GM21723 (cell line): Measurements from ENCODE around the gene TFF2.

Source experiments
- ATAC-seq: cut with Tn5 transposase; IDR thresholded peaks from one replicate; pipeline ENCODE4 v1.9.1; 2021; ENCODE audit warnings: mild to moderate bottlenecking, moderate library complexity; ENCODE audit not compliant: unreplicated experiment

TFF2 gene

DNA sequence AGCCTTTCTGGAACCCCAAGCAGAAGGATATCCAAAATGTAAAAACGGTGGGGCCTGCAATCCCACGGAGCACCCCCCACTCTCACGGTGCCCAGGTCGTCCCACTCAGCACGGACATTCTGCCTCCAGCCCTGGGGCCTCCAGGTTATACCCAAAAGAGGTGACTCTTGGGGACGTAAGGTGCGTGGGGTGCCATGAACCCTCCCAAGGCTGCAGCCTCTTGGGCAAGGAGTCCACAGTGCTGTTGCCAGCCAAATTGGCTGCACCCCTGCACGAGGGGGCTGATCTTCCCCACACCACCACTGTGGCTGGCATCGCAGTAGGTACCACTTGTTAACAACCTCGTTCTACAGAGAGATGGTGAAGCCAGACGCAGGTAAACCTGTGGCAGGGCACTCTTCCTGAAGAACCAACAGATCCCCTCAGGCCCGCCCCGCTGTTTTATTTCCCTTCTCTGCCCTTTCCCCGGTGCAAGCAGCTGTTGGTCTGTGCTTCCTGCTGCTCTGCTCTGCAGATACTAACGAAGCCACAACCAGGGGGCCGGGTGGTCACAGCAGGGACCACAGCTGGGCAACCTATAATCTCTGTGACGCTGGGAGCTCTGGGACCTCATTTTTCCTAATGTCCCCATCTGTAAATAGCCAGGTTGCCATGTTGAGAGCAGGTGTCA, 44.3 kb downstream of the TFF2 start:
- no peak for ATAC-seq

DNA sequence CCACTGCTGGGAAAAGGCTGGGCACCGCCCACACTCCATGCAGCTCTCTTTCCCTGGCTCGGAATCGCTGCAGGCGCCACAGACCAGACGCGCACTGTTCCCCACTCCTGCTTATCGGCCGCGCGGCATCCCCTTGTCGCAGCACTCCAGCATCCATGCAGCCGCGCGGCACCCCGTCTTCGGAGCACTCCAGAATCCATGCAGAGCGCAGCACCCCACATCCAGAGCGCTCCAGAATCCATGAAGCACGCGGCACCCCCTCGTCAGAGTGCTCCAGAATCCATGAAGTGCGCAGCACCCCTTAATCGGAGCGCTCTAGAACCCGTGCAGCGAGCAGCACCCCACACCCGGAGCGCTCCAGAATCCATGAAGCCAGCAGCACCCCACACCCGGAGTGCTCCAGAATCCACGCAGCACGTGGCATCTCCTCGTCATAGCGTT, 45.1 kb downstream of the TFF2 start:
- ATAC-seq, result no peak

DNA sequence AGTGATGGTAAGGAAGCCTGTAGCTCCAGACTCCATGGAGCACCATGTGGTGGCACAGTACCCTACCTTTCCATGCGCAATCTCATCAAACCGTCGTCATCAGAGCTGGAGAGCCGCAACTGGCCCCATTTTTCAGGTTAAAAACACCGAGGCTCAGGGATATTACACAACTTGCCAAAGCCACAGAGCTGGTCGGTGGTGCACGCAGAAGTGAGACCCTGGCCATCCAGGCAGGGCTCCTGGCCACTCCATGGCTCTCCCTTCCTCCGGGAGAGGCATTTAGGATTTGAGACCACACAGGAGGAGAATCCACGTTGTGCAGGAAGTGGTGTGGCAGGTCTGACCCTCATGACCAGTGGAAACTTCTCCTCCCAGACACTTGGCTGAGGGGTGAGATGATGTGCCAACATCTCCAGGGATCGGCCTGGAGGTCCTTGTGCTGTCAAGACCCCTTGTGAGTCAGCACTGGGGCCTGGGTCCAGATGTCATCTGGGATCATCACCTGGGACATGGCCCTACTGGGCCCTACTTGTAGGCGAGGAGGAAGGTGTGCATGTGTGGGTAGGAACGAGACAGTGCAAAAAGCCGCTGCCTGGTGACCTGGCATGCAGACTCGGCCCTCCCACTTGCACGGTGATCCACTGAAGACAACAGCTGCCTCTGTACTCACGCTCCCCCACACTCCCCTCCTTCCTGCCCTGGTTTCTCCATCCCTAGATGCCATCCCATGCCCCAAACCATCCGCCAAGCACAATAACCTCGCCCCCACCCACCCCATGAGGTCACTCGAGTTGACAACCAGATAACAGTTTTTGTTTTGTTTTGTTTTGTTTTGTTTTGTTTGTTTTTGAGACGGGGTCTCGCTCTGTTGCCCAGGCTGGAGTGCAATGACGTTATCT, 46.0 kb downstream of the TFF2 start:
- no peak for ATAC-seq

DNA sequence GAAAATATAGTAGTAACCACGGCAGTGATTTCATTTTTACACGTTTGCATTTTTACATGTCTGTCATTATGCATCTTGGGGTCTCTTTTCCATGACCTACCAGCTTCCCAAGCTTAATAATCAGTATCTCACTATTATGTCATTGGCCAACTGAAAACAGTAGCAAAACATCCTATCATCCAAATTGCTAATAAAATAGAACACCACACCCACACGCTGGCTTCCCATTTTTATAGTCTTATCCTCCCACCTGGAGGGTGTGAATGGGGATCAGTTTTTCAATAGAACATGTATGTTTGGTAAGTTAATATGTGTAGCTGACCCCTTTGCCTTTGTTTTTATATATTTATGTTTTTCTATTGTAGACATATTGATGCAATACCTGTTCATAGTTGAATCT, 47.4 kb downstream of the TFF2 start:
- ATAC-seq, result no peak

DNA sequence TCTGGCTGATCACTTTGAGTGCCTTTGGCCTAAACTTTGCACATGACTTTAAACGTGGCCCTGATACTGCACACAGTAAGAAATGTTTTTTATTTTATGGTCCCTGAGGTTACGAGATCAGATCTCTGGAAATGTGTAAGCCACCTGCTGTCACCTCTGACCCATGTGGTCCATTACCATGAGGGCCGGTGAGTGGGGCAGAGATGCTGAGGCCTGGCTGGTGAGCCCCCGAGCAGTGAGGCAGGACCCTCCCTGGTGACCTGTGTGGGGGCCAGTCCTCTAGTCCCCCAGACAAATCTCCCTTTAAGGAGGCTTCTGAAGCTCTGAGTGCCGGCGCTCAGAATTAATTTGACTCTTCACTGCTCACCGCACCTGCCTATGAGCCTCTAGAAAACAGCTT, 48.0 kb downstream of the TFF2 start:
- no peak for ATAC-seq

DNA sequence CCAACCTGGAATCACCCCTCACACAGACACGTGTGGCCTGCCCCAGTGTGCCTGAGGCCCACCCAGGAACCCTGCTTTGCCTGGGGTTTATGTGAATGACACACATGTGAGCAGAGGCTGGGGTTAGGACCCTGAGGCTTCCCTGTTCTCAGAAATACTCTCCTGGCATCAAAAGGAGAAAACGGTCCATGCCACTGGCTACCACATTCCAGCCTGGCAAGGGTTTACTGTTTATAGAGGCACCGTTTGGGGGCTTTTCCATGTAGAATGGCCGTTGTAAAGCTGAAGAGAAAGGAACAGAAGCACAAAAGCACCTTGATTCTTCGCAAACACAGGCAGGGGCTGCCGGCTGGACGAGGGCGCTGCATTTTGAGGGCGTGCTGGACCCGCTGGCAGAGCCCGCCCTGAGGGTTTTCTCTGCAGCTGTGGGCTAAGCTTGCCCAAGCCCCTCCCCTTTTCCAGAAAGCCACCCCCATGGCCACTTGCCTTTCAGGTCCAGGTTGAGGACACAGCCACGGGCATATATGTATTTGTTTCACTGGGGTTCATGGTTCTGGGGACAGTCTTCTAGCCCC, 48.6 kb downstream of the TFF2 start:
- no peak for ATAC-seq

DNA sequence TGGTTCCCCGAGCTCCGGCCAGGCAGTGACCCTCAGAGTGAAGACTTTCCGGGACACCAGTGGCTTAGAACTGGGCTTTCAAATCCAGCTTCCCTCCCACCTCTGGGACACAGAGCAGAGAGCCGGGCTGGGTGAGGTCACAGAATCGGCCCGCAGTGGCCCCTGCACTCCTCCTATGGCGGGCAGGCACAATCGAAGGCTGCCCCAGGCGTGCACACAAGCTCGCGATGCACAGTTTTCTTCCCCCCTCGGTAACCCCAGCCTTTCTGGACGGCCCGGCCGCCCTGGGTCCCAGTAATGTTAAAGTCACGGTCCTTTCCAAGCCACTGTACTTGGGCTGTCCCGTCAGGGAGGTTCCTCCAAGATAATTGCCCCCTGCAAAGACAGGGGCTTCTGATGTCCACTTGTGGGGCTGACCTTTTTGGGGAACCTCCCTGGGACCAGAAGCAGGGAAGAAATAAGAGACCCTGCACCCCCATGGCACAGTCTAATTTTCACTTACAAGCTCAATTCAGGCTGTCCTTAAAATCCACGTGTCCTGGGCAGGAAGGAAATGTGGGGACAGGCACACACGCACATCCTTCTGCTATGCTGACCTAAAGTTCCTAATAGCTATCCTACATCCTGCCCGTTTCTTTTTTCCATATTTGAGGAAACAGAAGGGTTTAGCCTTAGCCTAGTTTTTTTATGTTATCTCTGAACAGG, 49.3 kb downstream of the TFF2 start:
- ATAC-seq, result no peak

DNA sequence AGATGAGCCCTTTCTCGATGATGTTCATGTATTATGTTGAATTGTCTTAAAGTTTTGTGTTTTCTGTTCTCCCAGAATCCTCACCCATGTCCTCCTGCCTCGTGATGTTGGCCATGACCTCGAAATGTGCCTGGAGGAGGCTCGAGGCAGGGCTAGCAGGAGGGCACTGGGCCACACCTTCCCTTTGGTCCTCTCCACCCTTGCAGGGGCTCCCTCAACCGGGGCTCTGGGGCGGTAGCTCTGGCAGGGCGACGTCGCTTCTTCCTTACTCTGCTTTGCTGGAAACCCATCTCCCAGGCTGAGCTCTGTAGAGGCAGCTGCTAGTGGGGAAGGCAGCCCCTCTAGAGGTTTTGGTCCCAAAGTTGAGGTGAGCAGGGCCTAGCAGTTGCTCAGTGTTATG, 49.8 kb downstream of the TFF2 start:
- ATAC-seq, result no peak

DNA sequence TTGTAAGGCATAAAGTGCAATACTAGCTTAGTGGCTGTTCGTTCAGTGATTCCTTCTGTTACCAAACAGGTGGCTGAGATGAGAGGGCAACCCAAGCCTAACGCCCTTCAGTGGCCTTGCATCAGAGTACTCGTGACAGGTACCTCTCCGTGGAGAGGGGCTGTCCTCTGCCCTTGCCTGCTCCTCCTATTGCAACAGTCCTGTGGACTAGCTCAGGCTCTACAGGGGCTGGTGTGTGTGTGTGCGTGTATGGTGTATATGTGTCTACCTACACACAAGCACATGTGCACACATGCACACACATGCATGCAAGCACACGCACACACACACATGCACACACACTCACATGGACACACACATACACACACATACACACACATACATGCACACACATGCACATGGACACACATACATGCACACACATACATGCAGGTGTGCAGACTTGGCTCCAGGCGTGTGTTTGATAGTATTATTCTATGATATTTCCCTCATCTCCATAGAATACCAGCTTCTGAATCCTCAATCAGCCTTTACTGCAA, 50.7 kb downstream of the TFF2 start:
- ATAC-seq, result no peak

DNA sequence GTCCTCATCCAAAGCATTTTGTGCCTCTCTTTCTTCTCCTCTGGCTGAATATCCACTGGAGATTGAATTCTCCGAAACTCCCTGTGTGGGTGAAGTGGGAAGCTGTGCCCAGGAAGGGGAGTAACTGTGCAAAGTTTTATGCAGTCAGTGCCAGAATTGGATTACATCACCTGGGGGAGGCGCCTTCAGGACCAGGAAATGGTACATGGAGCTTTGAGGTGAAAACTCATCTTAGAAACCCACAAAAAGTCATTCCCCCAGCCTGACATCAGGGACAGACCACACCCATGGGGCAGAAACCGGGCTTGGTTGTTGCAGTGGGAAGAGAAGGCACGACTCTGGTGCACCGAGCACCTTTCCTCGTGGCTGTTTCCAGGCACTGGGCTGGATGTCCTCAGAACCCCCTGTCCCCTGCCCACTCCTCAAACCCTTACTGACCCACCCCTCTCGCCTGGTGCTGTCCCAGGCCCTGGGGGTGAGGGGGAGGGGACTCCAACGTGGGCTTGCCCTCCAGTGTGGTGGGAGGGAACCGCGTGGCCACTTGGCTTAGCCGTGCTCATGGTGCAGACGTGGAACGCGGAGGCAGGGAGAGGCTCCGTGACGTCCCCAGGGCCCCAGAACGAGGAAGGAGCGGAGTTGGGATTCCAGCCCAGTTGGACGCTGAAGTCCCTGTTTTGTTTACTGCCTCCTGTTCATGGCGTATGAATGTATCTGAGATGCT, 51.3 kb downstream of the TFF2 start:
- ATAC-seq, result no peak

DNA sequence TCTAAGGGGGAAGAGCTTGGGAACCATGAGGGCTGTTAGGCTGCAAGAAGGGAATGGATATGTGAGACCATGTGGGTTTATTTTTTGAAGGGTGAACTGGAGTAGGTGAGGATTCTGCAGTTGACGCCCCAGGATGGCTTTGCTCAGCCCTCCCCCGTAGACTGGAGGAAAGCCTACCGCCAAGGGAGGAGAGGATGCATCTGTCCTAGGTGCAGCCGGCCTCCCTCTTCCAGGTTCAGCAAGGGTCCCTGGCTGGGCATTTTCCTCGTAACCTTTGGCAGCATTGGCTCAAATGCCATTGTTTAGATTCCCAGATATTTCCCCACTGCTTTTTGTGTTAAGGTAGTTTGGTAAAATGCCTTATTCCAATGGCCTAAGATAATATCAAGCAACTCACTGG, 52.1 kb downstream of the TFF2 start:
- no peak for ATAC-seq

DNA sequence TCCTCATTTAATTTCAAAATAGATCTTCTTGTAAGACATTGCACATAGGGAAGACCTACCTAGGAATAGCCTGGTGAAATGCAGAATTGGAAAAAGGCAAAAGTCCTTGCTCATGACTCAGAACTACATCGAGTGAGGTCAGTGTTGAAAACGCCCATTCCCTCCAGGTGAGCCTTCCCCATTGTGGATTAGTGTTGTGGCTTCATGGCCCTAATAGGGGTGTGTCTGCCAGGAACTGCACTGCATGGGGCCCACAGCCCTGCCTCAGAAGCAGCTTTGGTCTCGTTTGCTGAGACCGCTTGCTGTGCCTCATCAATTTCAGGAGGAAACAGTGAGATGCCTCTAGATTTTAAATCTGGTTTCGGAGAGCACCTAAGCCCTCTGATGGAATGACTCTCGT, 52.6 kb downstream of the TFF2 start:
- ATAC-seq, result no peak

DNA sequence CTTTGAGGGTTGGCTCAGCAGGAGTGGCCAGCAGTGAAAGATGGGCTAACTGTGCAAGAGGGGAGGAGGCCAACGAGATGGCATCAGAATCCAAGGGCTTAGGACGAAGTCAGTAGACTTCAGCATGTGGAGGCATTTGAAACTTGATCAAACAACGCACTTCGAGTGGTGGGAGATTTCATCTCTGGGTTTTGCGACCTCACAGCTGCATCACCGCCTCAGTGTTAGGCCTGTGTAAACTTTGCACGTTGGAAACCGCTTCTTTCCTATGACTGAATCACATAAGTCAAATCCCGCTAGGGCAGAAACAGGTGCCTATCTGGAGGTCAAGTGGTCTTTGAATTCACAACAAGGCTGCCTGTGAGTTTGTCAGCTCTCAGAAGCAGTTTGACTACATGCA, 53.4 kb downstream of the TFF2 start:
- ATAC-seq, result no peak

DNA sequence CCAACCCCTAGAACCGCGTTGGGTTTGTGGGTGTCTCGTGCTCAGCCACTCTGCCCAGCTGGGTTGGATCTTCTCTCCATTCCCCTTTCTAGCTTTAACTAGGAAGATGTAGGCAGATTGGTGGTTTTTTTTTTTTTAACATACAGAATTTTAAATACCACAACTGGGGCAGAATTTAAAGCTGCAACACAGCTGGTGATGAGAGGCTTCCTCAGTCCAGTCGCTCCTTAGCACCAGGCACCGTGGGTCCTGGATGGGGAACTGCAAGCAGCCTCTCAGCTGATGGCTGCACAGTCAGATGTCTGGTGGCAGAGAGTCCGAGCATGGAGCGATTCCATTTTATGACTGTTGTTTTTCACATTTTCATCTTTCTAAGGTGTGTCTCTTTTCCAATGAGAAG, 54.3 kb downstream of the TFF2 start:
- ATAC-seq, result no peak
